Central memory CD4-positive, alpha-beta T cell (primary cell): ENCODE results near the gene INTS11.
"Not testable (repeated sequence)": the region's sequence is repeated elsewhere in the genome, so short reads cannot be mapped to it uniquely, and the experiment has no call there.

Experiments used
- DNase-seq: peaks from one replicate; pipeline ENCODE4 v3.0.0; 2022

The INTS11 gene

DNA sequence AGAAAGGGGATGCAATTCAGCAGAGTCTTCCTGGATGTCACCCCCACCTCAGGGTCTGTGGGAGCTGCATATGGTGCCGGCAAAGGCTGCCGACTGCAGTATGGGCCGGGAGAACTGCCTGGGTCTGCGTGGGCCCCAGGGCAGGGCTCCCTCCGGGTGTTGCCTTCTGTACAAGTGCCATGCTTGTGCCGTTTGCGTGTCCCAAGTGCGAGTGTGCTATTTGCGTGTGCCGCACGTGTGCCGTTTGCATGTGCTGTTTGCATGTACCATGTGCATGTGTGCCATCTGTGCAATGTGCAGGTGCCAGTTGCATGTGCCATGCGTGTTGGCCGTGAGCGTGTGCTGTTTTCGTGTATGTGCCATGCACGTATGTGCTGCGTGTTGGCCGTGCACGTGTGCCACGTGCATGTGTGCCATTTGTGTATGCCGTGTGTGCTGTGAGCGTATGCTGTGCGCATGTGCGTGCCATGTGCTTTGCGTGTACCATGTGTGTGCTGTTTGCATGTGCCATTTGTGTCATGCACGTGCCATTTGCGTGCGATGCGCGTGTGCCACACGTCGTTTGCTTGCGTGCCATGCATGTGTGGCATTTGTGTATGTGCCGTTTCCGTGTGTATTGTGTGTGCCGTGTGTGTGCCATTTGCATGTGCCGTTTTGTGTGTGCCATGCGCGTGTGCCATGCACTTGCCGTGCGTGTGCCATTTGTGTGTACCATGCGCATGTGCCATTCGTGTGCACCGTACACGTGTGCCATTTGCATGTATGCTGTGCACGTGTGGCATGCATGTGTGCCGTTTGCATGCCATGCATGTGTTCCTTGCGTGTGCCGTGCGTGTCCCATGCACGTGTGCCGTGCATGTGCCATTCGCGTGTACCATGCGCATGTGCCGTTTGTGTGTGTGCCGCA, 5.1 kb upstream of the INTS11 start:
- DNase-seq, result no peak

DNA sequence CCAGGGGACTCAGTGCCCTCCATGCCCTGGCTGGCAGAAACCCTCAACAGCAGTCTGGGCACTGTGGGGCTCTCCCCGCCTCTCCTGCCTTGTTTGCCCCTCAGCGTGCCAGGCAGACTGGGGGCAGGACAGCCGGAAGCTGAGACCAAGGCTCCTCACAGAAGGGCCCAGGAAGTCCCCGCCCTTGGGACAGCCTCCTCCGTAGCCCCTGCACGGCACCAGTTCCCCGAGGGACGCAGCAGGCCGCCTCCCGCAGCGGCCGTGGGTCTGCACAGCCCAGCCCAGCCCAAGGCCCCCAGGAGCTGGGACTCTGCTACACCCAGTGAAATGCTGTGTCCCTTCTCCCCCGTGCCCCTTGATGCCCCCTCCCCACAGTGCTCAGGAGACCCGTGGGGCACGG, 3.8 kb upstream of the INTS11 start:
- DNase-seq, result no peak

GRCh38 chr1:1327291-1327690, 2.8 kb upstream of the INTS11 start:
- DNase-seq, result no peak

GRCh38 chr1:1326075-1326605, 1.7 kb upstream of the INTS11 start:
- no peak for DNase-seq

DNA sequence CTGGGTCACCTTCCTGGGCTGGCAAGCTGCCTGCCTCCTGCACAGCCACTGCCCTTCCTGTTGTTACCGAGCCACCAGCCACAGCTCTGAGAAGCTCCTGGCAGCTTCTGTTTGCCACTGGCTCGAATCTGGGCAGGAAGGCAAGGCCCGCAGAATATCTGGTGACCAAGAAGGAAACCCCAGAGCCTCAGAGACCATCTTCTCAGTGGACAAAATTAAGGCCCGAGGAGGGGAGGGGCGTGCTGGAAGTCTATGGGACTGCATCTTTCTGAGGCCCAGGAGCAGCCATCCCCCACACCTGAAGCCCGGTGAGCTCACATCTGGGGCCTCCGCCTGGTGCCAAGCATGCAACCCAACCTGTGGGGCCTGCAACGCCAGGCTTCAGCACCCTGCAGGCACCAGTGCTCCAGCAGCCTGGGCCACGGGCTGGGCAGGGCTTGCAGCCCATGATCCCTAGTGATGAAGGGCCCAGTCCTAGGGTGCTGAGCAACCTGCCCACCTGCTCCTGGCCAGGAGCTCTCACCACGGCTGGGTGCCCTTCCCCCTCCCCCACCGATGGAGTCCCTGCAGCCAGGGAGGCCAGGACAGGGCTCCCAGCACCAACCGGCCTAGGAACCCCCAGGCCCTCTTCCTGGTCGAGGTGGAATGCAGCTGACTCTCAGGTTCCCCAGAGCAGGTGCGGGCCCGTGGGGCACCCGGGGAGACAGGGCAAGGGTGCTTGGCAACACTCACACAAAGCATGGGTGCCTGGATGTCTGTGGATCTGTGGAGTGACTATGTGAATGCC, 1.0 kb upstream of the INTS11 start:
- no peak for DNase-seq

GRCh38 chr1:1324084-1324523, 356 bp downstream of the INTS11 start:
- no peak for DNase-seq

DNA sequence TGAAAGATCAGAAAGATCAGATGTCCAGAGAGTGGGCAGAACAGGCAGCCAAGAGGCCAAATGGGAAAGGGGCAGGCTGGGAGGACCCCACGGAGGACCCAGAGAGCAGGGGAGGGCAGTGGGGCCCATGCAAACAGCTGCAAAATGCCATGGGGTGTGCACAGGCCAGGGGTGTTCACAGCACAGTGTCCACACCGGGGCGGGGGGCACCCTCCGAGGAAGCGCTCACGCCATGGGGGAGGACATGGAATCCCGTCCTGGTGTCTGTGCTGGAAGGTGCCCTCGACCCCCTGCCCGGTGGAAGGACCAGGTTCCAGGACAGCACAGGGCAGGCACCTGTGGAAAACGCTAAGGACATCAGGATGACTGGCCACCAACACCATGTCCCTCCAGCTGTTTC, 1.5 kb downstream of the INTS11 start:
- no peak for DNase-seq

GRCh38 chr1:1322418-1322817, 2.0 kb downstream of the INTS11 start:
- DNase-seq, result no peak

GRCh38 chr1:1321477-1321876, 3.0 kb downstream of the INTS11 start:
- DNase-seq, result no peak

GRCh38 chr1:1320666-1321448, 3.6 kb downstream of the INTS11 start:
- DNase-seq, result no peak

DNA sequence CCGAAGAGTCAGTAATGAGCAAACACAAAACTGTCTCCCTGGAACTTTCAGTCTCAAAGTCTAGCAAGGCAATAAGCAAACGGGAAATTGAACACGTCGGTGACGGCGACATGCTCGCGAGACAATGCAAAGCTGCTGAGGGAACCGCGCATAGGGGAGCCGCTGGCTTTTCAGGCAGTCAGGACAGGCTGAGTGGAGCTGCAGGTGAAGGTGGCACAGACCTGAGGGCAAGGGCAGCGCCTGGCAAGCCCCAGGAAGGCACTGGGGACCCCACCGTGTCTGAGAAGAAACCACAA, 4.9 kb downstream of the INTS11 start:
- no peak for DNase-seq

DNA sequence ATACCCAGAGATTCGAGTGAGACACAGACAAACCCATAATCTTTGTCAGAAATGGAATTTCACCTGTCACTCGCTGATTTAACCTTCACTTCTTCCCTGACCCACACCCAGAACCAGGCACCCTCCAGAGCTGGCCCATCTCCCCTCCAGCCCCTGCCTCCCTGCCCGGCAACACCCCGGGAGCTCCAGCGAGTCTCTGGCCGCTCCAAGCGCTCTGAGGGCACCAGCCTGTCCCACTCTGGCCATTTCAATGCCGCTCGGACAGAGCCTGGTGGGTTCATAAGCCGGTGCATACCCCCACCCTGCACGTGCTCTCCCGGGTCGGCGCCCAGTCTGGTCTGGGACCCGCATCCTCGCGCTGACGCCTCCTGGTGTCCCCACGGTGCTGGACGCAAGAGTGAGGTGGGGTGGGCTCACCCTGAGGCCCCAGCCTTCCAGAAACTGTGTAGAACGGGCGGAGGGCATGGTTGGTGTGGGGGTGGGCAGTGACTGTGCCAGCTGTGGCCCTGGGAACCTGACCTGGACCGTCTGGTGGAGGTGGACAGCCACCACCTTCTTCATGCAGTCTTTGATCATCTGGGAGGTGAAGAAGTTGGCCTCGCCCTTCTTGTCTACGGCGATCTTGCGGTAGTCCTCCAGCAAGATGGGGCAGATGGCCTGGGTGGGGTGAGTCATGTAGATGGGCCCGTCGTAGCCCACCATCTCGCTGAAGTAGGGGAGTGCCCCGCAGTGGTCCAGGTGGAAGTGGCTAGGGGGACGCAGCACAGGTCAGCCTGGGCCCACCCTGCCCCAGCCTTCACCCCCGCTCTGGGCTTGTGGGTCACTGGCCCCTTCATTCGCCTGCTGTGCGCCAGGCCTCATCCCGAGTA, 5.4 kb downstream of the INTS11 start:
- no peak for DNase-seq

- no peak for DNase-seq
Observed at GRCh38 chr1:1318131-1318652, 6.3 kb downstream of the INTS11 start.

DNA sequence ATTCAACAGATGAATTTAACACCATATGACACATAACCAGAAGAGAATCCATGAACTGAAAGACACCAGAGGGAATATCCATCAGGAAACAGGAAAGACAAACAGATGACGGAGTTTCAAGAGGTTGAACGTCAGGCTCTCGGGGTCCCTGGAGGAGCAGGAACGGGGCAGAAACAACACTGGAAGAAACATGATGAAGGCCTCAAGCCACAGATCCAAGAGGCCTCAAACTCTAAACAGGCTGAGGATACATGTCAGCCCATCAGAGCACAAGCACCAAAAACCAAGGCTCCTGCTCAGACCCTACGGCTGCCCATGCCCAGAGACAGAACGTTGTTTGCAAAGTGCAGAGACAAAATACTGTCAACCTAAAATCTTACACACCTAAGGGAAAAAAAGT, 7.0 kb downstream of the INTS11 start:
- no peak for DNase-seq

DNA sequence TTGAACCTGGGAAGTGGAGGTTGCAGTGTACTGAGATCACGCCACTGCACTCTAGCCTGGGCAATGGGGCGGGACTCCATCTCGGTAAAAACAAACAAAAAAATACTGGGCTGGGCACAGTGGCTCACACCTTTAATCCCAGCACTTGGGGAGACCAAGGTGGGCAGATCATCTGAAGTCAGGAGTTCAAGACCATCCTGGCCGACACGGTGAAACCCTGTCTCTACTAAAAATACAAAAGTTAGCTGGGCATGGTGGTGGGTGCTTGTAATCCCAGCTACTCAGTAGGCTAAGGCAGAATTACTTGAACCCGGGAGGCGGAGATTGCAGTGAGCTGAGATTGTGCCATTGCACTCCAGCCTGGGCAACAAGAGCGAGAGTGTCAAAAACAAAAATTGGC, 8.3 kb downstream of the INTS11 start:
- not testable (repeated sequence) for DNase-seq

DNA sequence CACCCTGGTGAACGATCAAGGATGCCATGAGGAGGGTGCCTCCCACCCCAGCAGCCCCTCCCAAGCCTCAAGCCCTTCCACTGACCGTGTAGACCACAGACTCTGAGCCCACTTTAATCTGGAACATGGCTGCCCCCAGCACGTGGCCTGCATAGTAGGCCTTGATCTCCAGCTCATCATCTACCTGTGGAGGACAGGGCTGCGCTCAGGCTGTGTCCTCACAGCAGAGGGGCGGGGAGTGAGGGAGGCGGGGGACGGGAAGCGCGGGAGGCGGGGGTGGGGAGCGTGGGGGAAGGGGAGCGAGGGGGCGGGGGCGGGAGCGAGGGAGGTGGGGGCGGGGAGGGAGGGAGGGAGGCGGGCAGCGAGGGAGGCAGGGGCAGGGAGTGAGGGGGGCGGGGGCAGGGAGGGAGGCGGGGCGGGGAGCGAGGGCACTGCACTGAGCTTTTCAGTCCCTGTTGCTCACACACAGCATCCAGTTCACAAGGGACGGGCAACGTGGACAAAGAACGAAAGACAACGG, 9.0 kb downstream of the INTS11 start:
- no peak for DNase-seq

DNA sequence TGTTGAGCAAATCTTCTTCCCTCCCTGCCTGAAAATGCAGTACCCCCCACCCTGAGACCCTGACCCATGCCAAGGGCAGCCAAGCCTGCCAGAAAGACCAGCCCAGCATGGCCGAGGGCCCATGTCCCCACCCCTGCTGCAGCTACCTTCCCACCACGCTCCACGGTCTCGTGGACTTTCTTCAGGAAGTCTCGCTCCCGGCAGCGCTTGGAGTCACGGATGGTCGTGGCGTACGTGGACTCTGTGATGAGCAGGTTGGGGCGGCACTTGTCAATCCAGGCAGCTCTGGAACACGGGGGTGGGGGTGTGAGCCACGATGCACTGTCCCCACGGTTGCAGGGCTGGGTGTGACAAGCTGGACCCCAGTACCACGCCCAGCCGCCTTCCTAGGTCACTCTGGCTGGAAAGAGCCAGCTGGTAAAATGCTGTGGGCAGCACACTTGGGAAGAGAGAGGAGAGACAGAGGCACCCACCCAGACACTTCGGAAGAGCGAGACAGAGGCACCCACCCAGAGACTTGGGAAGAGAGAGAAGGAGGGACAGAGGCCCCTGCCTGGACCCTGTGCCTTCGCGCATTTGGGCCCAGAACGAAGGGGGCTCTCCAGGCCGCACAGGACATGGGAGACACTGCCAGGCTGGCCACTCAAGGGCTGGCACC, 9.7 kb downstream of the INTS11 start:
- DNase-seq, result no peak

- no peak for DNase-seq
Observed at GRCh38 chr1:1314237-1314586, 10.2 kb downstream of the INTS11 start.

- no peak for DNase-seq
Observed at GRCh38 chr1:1313500-1314236, 10.8 kb downstream of the INTS11 start.
